HG03039 (cell line): Measurements from ENCODE around the gene EGLN2.
"Not testable (repeated sequence)": the region's sequence is repeated elsewhere in the genome, so short reads cannot be mapped to it uniquely, and the experiment has no call there.

Experiments
- ATAC-seq: cut with Tn5 transposase; IDR thresholded peaks from one replicate; pipeline ENCODE4 v1.9.1; 2021; ENCODE audit warnings: mild to moderate bottlenecking, moderate library complexity; ENCODE audit not compliant: unreplicated experiment

EGLN2 gene

DNA sequence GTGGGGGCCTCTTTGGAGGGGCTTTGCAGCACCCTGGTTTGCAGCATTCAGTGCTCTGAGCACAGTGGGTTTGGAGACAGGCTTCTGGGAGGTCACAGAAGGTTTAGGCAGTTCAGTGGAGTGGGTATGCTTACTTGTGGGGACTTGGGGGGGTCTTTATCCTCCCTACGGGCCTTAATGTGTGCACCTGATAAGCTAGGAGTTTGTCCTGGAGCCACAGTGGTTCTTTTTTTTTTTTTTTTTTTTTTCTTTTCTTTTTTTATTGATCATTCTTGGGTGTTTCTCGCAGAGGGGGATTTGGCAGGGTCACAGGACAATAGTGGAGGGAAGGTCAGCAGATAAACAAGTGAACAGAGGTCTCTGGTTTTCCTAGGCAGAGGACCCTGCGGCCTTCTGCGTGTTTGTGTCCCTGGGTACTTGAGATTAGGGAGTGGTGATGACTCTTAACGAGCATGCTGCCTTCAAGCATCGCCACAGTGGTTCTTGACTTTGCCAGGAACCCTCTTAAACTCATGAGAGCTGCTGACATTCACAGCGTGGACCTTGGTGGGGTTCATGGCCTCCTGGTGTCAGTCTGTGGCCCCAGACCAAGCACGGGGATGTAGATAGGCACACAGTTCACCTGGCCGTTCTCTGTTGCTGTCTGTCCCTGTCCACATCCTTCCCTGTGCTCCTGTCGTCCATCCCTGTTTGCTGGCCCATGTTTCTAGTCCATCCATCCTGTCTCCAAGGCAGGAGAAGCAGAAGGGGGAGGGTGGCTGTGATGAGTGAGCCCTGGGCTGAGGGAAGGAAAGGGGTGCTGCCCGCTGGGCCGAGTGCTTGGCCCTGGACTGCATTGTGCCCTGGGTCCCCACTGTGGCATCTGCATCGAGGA, 2.7 kb downstream of the EGLN2 start:
- ATAC-seq: no peak

DNA sequence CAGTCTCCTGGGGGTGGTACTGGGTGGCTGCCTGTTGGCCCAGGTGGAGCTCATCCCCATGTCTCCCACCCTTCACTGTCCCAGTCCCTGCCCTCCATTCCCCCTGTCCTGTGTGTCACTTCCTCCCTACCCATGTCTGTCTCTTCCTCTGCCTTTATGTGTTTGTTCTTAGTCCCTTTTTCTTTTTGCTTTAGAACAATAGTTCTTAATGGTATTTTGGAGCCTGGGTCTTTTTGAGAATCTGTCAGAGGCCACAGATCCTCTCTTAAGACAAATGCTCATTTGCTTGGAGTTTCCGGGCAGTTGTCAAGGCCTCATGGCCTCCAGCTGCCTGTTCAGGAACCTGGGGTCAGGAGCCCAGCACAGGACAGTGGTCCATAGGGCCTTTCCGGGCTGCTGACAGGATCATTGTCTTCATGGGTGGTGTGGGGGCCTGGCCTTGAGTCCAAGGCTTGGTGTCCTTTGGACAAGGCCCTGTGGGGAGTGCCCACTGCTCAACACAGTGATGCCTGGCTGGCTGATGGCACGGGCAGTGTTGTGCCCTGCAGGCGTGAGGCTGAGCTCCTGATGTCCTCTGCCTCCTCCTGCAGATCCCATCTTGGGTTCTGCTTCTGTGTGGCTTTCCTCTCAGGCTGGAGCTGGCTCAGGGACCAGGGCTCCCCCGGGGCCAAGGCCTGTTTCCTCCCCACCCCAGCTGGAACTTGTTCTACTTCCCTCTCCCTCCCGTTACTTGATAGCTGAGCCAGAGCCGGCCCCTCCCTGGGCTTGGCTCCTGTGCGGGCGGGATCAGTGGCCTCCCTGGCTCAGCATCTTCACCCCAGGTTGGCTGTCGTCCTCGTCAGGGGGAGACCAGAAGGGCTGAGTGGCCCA, 3.5 kb downstream of the EGLN2 start:
- no peak for ATAC-seq

DNA sequence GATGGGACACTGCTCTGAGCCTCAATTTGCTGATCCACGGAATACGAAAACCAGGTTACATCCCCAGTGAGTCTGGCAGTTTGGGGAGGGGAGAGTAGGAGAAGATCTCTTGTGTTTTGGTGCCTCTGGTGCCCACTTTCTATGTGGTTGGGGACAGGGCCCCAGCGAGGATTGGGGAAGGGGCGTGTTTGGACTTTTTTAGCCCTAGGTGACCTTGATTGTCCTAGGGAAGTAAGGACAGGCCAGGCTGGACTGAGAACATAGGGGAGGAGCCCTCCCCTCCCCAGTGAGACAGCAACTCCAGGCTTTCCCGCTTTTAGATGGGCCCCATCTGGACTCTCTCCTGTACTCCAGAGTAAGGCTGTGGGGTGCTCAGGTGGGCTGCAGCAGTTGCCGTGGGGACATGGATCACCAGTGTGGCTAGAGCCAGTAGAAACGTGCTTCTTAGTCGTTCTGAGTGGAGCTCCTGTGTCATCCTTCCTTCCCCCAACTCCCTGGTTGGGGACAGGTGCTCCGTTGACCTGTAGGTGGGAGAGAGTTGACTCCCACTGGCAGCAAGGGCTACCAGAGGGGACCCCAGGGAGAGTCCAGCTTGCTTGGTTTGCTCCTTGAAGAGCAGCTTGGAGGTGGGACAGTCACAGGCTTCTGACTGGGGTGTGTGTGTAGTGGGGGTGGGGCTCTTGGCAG, 4.3 kb downstream of the EGLN2 start:
- no peak for ATAC-seq

DNA sequence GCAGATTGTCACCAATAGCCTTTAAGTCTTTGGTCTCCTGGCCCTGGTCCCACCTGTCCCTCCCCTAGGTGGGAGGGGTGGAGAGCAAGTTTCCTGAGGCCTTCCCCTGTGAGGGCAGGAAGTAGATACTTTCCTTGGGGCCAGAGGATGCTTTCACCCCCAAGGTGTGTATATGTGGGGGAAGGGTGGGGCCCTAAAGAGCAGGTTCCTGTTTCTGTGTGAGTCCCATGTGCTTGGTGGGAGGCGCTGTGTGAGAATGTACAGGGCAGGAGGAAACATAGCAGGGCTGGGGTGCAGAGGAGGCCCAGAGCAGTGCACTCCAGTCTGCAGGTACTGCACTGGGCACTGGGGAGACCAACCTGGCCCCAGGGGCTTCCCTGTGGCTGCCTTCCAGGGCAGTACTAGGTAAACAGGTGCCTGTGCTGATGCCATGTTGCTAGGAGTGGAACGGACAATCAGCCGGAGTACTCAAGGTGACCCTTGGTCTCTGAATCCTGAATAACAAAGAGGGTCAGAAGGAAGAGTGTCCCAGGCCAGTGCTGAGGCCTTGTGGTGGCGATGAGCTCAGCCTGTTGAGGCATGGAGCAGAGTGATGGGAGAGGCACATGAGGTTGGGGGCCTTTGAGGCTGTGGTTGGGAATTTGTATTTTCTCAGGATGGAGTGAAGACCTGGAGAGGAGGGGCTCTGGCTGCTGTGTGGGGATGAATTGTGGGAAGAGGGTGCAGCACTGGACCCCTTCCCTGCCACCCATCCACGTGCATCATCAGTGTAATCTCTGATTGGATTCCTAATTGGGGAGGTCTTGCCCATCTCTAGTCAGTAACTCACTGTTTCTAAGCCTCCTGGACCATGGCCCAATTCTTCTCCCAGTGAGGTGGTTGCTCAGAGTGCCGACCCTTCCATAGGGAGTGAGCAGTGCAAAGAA, 5.1 kb downstream of the EGLN2 start:
- no peak for ATAC-seq

DNA sequence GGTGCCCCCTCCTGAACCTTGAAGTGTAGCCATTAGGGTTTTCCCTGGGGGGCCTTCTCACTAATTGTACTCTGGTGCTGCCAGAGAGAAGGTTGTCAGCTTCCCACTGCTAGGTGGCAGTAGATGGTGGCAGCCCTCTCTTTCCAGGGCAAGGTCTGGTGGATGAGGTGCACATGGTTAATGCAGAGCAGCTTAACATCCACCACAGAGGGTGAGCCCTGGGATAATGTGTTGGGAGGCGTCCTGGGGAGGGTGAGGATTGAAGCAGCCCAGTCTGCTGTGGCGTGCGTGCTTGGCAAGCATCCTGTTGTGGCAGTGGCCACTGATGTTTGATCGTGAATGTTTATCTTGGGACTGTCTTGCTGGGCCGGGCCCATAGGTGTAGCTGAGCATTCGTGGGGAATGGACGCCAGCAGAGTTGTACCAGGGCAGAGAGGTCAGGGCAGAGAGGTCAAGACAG, 5.8 kb downstream of the EGLN2 start:
- ATAC-seq: no peak

DNA sequence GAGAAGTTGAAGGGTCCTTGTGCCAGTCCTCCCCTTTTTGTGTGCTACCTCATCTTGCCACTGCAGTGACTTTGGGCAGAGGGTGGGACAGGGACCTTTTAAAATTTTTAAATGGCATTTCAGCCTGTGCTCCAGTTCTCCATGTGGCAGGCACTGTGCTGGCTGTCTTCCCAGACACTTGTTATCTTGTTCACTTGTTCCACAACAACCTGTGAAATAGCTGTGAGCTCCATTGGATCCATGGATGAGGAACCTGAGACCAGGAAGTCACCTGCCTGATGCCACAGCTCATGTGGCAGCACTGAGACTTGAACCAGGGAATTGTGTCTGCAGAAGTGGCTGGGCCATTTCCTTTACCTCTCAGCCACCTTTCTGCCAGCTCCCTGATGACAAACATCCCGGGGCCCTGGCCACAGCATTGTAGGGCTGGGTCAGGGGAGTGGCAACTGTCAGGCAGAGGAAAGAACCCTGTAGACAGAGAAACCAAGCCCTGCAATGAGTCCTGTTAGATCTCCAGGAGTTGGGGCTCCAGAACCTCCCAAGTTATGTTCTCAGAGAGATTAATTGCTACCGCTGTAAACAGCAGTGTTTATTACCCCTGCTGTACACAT, 6.4 kb downstream of the EGLN2 start:
- ATAC-seq: no peak

DNA sequence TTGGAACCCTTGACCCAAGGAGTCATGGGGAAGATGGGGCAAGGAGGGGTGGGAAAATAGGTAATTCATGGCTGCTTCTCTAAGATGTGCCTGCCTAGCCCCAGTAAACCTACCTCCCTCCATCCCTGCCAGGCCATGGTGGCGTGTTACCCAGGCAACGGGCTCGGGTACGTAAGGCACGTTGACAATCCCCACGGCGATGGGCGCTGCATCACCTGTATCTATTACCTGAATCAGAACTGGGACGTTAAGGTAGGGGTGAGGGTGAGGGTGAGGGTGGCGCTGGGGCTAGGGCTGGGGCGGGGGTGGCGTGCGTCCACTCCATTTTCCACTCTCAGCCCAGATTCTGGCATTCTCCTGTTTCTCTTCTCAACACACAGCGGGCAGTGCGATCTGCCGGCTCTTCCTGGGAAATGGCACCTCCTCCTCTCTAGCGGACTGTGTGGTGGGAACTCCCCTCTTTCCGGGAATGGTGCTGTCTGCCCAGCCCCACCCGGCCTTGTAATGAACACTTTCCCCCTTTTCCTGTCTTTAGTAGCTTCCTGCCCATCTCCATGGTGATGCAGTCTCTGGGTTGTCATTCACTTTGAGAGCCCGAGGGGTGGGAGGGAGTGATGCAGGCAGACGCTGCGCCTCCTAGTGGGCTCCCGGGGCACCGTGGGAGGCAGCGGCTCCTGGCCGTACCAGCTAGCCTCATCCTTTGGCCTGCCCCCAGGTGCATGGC, 7.6 kb downstream of the EGLN2 start:
- peak; percentile 34 for ATAC-seq

DNA sequence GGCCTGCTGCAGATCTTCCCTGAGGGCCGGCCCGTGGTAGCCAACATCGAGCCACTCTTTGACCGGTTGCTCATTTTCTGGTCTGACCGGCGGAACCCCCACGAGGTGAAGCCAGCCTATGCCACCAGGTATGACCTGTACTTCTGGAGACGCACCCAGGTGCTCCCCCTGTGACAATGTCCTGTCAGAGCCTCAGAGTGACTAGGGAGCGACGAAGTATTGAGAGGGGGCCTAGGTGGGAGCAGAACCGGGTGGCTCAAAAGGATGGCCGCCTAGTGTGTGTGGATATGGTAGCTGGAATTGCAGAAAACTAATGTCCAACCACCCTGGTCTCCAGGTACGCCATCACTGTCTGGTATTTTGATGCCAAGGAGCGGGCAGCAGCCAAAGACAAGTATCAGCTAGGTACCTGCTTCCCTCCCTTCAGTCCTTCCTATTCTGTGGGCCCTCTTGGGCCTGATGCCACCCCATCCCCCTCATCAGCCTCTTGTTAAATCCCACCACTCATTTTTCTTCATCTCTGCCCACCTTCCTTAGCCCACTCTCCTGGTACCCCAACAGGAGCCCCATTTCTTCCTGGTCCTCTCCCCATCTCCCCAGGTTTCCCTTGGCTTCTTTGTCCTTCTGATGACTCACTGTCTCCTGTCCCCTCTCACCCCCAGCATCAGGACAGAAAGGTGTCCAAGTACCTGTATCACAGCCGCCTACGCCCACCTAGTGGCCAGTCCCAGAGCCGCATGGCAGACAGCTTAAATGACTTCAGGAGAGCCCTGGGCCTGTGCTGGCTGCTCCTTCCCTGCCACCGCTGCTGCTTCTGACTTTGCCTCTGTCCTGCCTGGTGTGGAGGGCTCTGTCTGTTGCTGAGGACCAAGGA, 8.4 kb downstream of the EGLN2 start:
- no peak for ATAC-seq

DNA sequence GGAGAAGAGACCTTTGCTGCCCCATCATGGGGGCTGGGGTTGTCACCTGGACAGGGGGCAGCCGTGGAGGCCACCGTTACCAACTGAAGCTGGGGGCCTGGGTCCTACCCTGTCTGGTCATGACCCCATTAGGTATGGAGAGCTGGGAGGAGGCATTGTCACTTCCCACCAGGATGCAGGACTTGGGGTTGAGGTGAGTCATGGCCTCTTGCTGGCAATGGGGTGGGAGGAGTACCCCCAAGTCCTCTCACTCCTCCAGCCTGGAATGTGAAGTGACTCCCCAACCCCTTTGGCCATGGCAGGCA, 9.0 kb downstream of the EGLN2 start:
- ATAC-seq: no peak

DNA sequence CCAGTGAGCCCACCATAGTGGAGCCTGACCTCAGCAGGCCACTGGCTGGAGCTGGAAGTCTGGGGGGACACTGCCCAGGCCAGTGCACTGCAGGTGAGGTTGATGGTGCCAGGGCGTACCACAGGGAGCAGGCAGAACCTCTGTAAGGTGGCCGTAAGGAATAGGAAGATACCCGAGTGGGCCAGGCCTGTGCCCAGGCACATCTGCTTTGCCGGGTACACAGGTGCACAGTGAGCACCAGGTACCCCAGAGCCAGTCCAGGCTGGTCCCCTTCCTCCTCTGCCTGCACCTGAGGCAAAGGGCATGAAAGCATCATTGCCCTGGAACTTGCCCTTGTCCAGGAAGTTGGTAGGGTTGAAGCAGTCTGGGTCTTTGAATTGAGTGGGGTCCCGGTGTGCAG, 9.5 kb downstream of the EGLN2 start:
- ATAC-seq: no peak

DNA sequence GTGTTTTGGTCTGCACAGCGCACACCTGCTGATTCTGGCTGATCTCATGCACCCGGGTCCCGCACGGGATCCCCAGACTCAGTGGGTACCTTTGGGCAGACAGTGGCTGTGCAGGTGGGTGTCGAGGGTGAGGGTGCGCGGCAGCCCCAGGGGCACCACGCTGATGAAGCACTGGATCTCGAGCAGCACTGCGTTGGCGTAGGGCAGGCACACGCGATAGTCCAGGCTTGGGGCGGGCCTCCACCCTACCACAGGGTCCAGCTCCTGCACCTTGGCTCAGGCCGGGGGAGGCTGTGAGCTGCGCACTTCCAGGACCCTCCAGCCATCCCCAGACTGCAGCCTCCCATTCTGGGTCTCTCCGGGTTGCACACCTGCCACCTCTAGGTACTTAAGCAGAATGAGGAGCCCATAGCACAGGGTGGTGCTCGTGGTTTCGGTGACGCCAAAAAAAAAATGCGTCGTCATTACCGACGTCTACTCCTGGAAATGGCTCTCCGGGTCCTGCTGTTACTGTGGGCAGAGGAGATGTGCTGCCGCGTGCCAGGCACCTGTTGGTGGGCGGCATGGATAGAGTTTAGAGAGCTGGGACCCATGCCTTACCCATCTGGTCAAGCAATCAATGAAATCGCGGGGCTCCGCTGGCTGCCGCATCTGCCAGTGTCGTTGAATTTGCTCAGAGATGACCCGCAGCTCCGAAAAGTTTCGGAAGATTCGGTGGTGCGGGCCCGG, 10.5 kb downstream of the EGLN2 start:
- ATAC-seq: no peak

DNA sequence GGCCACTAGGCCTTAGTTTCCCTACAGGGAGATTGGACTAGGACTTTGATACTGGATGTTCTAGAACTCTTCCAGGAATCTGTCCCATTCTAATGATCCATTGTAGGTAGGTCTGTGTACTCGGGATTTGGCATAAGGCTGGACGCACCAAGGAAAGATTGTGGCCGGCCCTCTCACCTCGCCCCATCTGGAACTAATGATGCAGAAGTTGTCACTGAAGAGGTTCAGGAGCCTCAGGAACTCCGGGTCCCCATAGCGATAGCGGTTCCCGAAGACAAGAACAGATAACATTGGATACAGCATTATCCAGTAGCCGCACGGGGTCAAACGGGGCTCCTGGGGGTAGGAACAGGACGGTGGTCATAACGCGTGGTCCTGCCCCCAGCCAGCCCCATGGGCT, 11.2 kb downstream of the EGLN2 start:
- no peak for ATAC-seq

DNA sequence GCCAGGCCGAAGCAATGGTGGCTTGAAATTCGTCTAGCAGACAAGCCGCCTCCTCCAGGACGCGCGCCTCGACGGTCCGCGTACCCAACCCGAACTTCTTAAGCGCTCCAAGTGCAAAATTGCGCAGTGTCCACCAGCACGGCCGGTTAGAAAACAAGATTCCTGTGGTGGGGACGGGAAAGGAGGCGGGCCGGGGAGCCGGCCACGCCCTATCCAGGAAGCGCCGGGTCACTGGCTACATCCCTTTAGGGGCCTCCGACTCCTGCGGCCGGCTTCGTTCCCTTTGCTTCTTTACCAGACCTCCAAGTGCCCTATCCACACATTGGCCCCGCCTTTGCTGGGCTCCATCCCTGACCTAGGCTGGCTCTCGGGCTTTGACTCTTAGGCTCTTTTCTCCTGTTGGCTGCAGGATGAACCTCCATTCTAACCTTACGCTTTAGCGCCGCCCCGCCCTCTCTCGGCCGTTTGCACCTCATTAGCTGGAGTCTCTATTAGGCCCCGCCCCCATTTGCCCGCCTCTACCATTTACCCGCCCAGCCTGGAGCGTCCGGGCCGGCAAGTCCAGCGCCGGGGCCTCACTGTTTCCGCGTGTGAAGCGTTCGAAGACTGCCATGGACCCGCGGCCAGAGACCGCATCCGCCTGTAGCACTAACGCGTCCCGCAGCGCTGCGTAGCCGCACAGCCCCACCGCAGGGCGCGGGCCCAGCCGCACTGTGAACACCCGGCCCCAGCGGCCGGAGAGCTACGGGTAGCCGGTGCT, 11.8 kb downstream of the EGLN2 start:
- not testable (repeated sequence) for ATAC-seq

DNA sequence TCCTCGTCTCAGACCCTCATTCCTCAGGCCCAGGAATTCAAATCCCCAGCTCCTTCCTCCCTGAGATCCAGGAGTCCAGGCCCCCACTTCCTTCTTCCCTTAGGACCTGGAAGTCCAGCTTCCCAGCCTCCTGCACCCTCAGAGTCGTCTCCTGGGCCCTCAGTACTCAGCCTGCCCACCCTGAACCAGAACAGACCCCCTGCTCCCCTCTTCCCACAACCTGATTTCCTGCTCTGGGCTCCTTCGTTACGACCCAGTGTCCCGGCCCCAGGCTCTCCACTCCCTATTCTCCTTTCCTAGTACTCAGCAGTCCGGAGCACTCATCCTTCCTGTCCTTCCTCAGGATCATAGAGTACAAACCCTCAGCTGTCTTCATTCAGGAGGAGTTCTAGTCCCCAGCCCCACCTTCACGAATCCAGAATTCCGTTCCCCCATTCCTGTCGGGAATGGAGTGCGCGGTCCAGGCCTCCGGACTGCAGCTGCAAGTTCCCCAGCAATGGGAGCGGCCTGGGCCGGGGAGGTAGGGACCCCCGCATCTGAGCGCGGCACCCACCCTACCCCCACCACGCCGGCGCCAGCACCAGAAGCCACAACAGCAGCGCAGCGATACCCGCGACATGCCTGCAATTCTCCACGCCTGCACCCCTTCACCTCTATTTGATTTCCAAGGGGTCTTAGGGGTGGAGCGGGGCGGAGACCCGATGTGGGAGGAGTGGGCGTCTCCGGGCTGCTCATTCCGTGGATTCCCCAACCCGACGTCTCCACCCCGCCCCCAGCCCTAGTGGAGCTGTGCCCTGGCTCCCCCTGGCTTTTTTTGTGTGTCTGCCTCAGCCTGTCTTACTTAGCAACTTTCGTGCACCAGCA, 12.7 kb downstream of the EGLN2 start:
- no peak for ATAC-seq

DNA sequence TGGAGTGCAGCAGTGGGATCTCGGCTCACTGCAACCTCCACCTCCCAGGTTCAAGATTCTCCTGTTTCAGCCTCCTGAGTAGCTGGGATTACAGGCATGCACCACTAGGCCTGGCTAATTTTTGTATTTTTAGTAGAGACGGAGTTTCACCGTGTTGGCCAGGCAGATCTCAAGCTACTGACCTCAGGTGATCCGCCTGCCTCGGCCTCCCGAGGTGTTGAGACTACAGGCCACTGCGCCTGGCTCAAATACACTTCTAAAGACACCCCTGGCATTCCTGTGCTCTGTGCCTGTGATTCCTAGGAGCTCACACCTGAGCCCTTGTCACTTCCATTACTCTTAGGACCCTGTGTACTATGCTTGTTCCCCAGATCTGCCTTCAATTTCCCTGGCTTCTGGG, 13.6 kb downstream of the EGLN2 start:
- ATAC-seq: not testable (repeated sequence)

DNA sequence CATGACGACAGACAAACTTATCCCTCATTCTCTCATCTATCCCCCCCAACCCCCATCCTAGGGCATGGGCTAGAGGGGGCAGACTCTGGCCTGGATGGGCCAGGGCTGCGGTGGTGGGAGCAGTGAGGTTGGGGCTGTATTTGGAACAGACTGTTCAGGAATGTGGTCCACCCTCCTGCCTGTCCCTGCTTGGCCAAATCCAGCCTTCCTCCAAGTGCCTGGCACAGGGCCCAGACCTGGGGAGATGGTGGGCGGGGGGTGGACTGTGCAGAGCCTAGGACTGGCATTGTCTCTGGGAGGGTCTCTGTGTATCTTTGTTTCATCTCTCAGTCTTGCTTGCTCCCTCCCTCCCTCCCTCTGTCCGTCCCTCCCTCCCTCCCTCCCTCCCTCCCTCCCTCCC, 14.2 kb downstream of the EGLN2 start:
- no peak for ATAC-seq
